ENCODE results near the gene SPAG7.
A peak's percentile ranks its signal among the peaks of the same experiment; 100 is the strongest.

Gene SPAG7

DNA sequence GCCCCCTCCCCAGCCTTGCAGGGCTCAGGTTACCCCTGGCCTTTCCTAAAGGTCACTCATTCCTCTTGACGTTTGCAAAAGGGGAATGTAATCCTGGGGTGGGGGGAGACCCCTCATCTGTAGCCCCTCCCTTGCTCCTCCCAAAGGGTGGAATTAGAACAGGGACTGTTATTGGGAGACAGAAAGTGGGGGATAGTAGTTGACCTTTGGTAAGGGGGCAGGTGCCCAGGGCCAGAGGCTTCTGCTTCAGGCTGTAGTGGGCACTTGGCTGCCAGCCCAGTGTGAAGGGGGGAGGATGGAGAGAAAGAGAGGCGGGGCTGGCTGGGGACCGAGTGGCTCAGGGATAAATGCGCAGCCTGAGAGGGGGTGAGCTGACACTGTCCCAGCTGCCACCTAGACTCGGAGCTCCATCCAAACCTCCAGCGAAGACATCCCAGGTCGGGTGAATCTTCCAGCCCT lies 16.8 kb downstream of the SPAG7 start, which contains the start of gene ENO3:
TSS of gene ENO3 (plus strand) at position 374 of the 459 bp plus-strand sequence. CDS start 711 bp downstream, outside the sequence.
- TF ChIP-seq, protein P1, sequence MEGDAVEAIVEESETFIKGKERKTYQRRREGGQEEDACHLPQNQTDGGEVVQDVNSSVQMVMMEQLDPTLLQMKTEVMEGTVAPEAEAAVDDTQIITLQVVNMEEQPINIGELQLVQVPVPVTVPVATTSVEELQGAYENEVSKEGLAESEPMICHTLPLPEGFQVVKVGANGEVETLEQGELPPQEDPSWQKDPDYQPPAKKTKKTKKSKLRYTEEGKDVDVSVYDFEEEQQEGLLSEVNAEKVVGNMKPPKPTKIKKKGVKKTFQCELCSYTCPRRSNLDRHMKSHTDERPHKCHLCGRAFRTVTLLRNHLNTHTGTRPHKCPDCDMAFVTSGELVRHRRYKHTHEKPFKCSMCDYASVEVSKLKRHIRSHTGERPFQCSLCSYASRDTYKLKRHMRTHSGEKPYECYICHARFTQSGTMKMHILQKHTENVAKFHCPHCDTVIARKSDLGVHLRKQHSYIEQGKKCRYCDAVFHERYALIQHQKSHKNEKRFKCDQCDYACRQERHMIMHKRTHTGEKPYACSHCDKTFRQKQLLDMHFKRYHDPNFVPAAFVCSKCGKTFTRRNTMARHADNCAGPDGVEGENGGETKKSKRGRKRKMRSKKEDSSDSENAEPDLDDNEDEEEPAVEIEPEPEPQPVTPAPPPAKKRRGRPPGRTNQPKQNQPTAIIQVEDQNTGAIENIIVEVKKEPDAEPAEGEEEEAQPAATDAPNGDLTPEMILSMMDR (IDR thresholded peaks at IDR 0.05; ENCODE audit: insufficient read depth, low read depth, low read length, missing control alignments) = no peak
- H3K4me3 ChIP-seq (ENCODE audit: low read length) = peak within 1 kb of the TSS; percentile 20
- no peak for DNase-seq (ENCODE audit: low read depth)

DNA sequence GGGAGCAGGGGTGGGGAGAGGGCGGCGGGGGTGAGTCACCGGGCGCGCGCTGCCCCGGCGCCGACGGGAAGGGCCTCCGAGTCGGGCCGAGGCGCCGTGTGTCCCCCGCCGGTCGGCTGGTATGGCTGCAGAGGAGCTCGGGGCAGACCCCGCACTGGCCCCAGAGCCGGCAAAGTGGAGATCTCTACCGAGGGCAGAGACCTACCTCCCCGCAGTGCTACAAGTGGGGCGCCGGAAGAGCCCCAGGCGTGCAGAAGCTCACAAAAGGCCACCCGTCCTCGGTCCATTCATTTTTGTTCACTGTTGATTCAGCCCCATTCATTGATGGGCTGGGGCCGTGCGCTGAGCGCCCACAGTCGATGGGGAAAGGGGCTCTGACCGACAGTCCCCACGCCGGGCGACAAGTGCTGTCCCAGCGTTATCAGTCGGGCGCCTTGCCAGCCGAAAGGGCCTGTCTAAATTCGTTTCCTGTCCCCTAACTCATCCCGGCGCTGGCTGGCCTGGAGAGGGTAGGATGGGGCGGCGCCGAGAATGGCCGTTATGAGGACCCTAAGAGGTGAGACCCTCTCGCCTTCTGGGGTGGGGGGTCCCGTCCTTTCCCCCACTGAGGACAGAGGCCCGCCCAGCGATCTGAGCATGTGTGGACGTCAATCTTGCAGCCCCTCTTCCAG lies 17.4 kb downstream of the SPAG7 start:
- no peak for DNase-seq (ENCODE audit: low read depth)
- H3K4me3 ChIP-seq (ENCODE audit: low read length) = peak overlapping the region; percentile 20
- TF ChIP-seq, protein P1 (IDR thresholded peaks at IDR 0.05; ENCODE audit: insufficient read depth, low read depth, low read length, missing control alignments) = no peak

DNA sequence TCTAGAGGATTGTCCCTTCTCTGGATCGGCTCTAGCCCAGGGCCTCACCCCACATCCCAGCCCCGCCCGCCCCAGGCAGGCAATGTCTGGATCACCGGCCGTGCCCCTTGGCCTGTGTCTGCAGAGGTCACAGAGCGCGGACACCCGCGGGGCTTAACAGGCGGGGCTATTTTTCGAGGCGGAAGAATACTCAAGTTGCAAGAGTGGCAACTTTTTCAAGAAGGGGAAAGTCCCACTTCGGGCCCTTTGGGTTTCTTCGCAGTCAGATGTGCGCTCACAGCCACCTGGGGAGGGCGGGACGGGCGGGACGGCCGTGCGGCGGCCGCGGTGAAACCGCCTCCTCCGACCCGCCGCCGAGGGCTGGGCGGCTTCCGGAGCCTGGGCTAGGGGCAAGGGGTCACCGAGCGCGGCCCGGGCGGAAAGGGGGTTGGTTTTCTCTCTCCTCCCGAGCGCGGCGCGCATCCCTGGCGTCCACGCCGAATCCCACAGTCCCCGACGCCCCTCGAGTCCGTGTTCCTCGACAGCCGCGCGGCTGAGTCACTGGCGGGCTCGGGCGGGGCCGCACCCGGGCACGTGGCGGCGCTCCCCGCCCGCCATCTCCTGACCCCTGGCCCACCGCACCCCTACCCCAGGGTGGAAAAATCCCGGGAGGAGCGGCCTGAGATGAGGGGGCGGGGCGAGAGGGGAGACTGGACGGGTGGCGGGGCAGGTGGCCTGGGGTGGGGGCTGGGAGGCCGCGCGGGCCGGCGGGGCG lies 18.1 kb downstream of the SPAG7 start:
- TF ChIP-seq, protein P1 (IDR thresholded peaks at IDR 0.05; ENCODE audit: insufficient read depth, low read depth, low read length, missing control alignments) = no peak
- DNase-seq (ENCODE audit: low read depth) = peak; percentile 80
- peak overlapping the region; percentile 60 for H3K4me3 ChIP-seq (ENCODE audit: low read length)

DNA sequence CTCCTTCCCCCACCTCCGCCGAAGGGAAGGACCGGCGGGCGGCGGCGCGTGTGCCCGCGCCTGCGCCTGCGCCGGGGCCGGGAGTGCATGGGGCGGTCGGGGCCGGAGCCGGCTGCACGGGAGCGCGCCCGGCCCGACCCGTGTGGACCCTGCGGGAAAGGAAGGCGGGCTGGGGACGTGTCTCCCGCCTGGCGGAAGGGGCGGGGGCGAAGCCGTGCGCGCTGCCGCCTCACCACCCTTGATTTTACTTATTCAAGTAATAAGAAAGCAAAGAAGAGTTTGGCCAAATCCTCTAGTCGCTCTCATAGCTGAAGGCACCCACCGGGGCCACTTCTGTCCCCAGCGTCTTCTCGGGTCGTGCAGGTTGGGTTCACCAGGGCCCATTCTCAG lies 18.7 kb downstream of the SPAG7 start:
- H3K4me3 ChIP-seq (ENCODE audit: low read length) = peak overlapping the region; percentile 60
- peak; percentile 91 for DNase-seq (ENCODE audit: low read depth)
- TF ChIP-seq, protein P1 (IDR thresholded peaks at IDR 0.05; ENCODE audit: insufficient read depth, low read depth, low read length, missing control alignments) = no peak

DNA sequence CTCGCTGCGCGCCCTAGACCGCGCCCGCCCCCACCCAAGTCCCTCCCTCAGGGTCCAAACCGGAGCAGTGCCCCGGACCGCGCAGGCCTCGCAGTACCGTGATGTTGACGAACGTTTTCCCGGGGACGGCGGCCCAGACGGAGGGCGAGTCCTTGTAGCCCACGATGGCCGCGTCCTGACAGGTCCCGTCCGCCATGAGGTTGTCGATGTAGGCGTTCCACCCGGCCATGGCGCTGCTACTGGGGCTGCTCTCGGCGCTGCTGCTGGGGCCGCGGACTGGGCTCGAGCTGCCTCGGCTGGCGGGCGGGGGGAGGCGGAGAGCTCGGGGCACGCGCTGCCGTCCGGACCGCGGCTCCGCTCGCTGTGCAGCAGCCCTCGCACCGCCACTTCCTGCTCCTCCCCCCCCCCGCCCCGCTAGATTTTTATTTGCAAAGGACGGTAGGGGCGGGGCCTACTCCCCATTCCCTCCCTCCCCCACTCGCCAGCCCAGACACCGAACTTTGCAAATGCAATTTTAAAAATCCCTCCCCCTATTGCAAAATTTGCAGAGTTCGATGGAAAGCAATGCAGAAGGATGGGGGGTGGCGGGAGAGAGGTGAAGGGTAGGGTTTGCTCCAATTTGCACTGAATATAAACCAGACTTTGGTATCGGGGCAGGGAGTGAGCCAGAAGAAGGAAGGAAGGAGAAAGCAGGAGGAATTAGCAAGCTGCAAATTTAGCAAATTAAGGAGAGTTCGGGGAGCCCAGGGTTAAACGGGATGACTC lies 19.3 kb downstream of the SPAG7 start, which contains the start of gene PFN1:
TSS of gene PFN1 (minus strand) at position 365 of the 765 bp plus-strand sequence. CDS start at position 229, 136 bp downstream.
- peak; percentile 95 for DNase-seq (ENCODE audit: low read depth)
- TF ChIP-seq, protein P1 (IDR thresholded peaks at IDR 0.05; ENCODE audit: insufficient read depth, low read depth, low read length, missing control alignments) = no peak
- peak within 1 kb of the TSS; percentile 77 for H3K4me3 ChIP-seq (ENCODE audit: low read length)

DNA sequence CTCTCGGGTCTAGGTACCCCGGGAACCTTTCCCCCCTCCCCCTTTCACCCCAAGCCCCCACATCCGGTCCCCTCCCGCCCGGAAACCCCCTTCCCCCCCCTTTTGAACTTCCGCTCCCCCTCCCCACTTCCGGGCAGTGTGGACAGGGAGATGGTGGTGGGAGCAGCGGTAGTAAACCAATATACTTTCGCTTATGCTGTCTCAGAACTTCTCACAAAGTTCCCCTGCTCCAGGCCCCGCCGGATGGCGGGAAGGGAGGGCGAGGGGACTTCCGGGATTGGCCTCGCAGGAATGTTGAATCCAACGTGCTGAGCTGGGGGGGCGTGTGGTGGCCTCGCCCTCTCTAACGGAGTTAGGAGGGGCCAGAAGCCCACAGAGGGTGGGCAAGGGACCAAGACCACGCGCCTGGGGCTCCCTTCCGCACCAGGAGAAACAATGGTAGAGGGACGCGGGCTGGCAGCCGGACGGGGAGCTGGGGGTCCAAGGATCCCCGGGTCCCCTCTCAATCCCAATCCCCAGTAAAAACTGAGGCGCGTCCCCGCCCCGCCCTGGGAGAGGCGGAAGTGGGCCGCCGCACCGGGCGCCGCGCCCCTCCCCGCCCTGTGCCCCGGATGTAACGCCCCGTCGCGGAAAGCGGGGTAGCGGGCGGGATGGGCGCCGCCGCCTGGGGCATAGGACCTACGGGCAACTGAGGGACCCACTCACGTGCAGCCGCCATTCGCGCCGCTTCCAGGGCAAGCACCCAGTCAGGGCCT lies 20.0 kb downstream of the SPAG7 start:
- no peak for DNase-seq (ENCODE audit: low read depth)
- H3K4me3 ChIP-seq (ENCODE audit: low read length) = peak overlapping the region; percentile 77
- TF ChIP-seq, protein P1 (IDR thresholded peaks at IDR 0.05; ENCODE audit: insufficient read depth, low read depth, low read length, missing control alignments) = no peak

Measured in epithelial cell of esophagus (primary cell).